Measurements from ENCODE around the gene EMID1. TPM values are rescaled to one million over a fixed set of nuclear protein-coding genes. Genes with fewer than 3 reads are reported as not detected.

The EMID1 gene
- total RNA-seq, 1 experiment from 2014 or later: 9.6 TPM

GRCh38 chr22:29263791-29264276, 58.1 kb downstream of the EMID1 start:
- Histone ChIP-seq H3K36me3 (ENCODE audit: control insufficient read depth in 1 of 2, insufficient read depth in 2 of 2, low read length in 2 of 2) (peaks cover 8 to 22% of the 10 kb centered on the region in 2 experiments; a peak in 3 of 4 replicates), H3K79me2 (ENCODE audit: insufficient read depth, low read length) (peaks cover 37% of the 10 kb centered on the region), H4K20me1 (ENCODE audit: insufficient read depth) (peaks cover under 1% of the 10 kb centered on the region; the same call in 1 of the 2 replicates), H3K27ac (ENCODE audit: low read depth, low read length) (no peak overlapping the region; the same call in 1 of the 2 replicates), H3K4me3 (replicated peaks in 1 of 2; ENCODE audit: low read depth in 1 of 2, low read length in 2 of 2) (no peak overlapping the region), H3K9me2 (ENCODE audit: insufficient read depth) (no peaks in the 10 kb centered on the region), H3K27me3 (ENCODE audit: insufficient read depth, low read length) (no peaks in the 10 kb centered on the region), H3K9ac (ENCODE audit: low read length) (no peak overlapping the region), H3K4me1 (ENCODE audit: control insufficient read depth in 1 of 2, insufficient read depth in 2 of 2, low read length in 2 of 2) (peaks cover 3 to 12% of the 10 kb centered on the region in 2 experiments; a peak in 2 of 4 replicates), H3K9me3 (ENCODE audit: control insufficient read depth in 1 of 2, insufficient read depth in 1 of 2, low read depth in 1 of 2, low read length in 2 of 2) (no peaks in the 10 kb centered on the region), H3K4me2 (ENCODE audit: low read length) (no peak overlapping the region), H2AFZ (ENCODE audit: low read depth, low read length, poor library complexity, severe bottlenecking) (no peak overlapping the region)
- DNase-seq (ENCODE audit: low read depth, low spot score) (no peak), ATAC-seq (no peak)
- intact Hi-C loops (cut with micrococcal nuclease): no loop called here
- ChIA-PET RAD21 (ENCODE audit: low non-redundant PET in 1 of 2, low total read pairs in 2 of 2, uncharacterized antibody in 2 of 2, unreplicated experiment in 2 of 2) (no interaction called here), POLR2A (no interaction called here), CTCF (no interaction called here)
- no TSS peak for BruUV-seq (replicated peaks)
- TF ChIP-seq MAX (IDR thresholded peaks at IDR 0.05) (no peak), ZFX (IDR thresholded peaks at IDR 0.05) (no peak)

- intact Hi-C loops (cut with micrococcal nuclease): no loop called here
- H3K9ac ChIP-seq (ENCODE audit: low read length): no peak overlapping the region
- H3K36me3 ChIP-seq (ENCODE audit: control insufficient read depth in 1 of 2, insufficient read depth in 2 of 2, low read length in 2 of 2): peaks cover 12 to 37% of the 10 kb centered on the region in 2 experiments
- H3K9me3 ChIP-seq (ENCODE audit: control insufficient read depth in 1 of 2, insufficient read depth in 1 of 2, low read depth in 1 of 2, low read length in 2 of 2): no peaks in the 10 kb centered on the region
- H3K9me2 ChIP-seq (ENCODE audit: insufficient read depth): no peaks in the 10 kb centered on the region
- ChIA-PET CTCF (no interaction called here), POLR2A (no interaction called here), RAD21 (ENCODE audit: low non-redundant PET in 1 of 2, low total read pairs in 2 of 2, uncharacterized antibody in 2 of 2, unreplicated experiment in 2 of 2) (no interaction called here)
- peaks cover 15% of the 10 kb centered on the region; the same call in 1 of the 2 replicates for H4K20me1 ChIP-seq (ENCODE audit: insufficient read depth)
- H3K4me2 ChIP-seq (ENCODE audit: low read length): no peak overlapping the region
- peaks cover 12 to 25% of the 10 kb centered on the region in 2 experiments for H3K4me1 ChIP-seq (ENCODE audit: control insufficient read depth in 1 of 2, insufficient read depth in 2 of 2, low read length in 2 of 2)
- no TSS peak for BruUV-seq (replicated peaks)
- H3K79me2 ChIP-seq (ENCODE audit: insufficient read depth, low read length): peaks cover 51% of the 10 kb centered on the region
- H3K4me3 ChIP-seq (replicated peaks in 1 of 2; ENCODE audit: low read depth in 1 of 2, low read length in 2 of 2): no peak overlapping the region
- no peak overlapping the region; the same call in 1 of the 2 replicates for H3K27ac ChIP-seq (ENCODE audit: low read depth, low read length)
- no peak for TF ChIP-seq CTCF (IDR thresholded peaks at IDR 0.05 in 2 of 3, conservative IDR thresholded peaks at IDR 0.05 in 1 of 3; ENCODE audit: borderline replicate concordance in 1 of 3, insufficient read depth in 1 of 3, low read depth in 2 of 3, low read length in 2 of 3)
- no peak for TF ChIP-seq REST (IDR thresholded peaks at IDR 0.05; ENCODE audit: low read depth)
- DNase-seq (ENCODE audit: low read depth, low spot score) (no peak), ATAC-seq (no peak)
- H2AFZ ChIP-seq (ENCODE audit: low read depth, low read length, poor library complexity, severe bottlenecking): no peak overlapping the region
- no peaks in the 10 kb centered on the region for H3K27me3 ChIP-seq (ENCODE audit: insufficient read depth, low read length)
These were observed 59.6 kb downstream of the EMID1 start for GRCh38 chr22:29265305-29265704.
